Measurements from ENCODE around the gene PRKN. TPM values are rescaled to one million over a fixed set of nuclear protein-coding genes. Genes with fewer than 3 reads are reported as not detected.

PRKN gene
- total RNA-seq, 2 donors from 2014 or later = 3.3 to 4.8 TPM

- no peaks in the 10 kb centered on the region for H3K9me3 Mint-ChIP-seq
- no peaks in the 10 kb centered on the region for H3K36me3 Mint-ChIP-seq (ENCODE audit: low read depth)
- no peak overlapping the region for H3K27ac Mint-ChIP-seq
Observed at GRCh38 chr6:162157167-162157870, 570.2 kb downstream of the PRKN start.

GRCh38 chr6:162156146-162156545 is 571.4 kb downstream of the PRKN start:
- no peaks in the 10 kb centered on the region for H3K4me1 Mint-ChIP-seq
- H3K4me3 Mint-ChIP-seq = no peak overlapping the region
- H3K27me3 Mint-ChIP-seq (ENCODE audit: insufficient read depth) = no peaks in the 10 kb centered on the region
- 87 to 94% methylated on average over 1 to 2 of the region's 2 CpGs for WGBS, 2 experiments (ENCODE audit: insufficient coverage in 1 of 2, insufficient read length in 1 of 2)
- H3K27ac Mint-ChIP-seq = no peak overlapping the region
- Histone ChIP-seq H3K9me3 (ENCODE audit: control insufficient read depth, low read length) (no peaks in the 10 kb centered on the region), H3K36me3 (ENCODE audit: control insufficient read depth, insufficient read depth, low read length) (no peaks in the 10 kb centered on the region), H3K4me1 (ENCODE audit: control insufficient read depth, insufficient read depth, low read length) (no peaks in the 10 kb centered on the region), H3K27ac (ENCODE audit: low read depth, low read length) (no peak overlapping the region), H3K4me3 (ENCODE audit: low read length) (no peak overlapping the region), H3K9ac (ENCODE audit: extremely low read depth, low read length, poor library complexity, severe bottlenecking) (no peak overlapping the region), H3K27me3 (ENCODE audit: control insufficient read depth, insufficient read depth, low read length, poor library complexity, severe bottlenecking) (no peaks in the 10 kb centered on the region)
- DNase-seq = no peak
- H3K36me3 Mint-ChIP-seq (ENCODE audit: low read depth) = no peaks in the 10 kb centered on the region
- H3K9me3 Mint-ChIP-seq = no peaks in the 10 kb centered on the region
- TF ChIP-seq, protein P1, sequence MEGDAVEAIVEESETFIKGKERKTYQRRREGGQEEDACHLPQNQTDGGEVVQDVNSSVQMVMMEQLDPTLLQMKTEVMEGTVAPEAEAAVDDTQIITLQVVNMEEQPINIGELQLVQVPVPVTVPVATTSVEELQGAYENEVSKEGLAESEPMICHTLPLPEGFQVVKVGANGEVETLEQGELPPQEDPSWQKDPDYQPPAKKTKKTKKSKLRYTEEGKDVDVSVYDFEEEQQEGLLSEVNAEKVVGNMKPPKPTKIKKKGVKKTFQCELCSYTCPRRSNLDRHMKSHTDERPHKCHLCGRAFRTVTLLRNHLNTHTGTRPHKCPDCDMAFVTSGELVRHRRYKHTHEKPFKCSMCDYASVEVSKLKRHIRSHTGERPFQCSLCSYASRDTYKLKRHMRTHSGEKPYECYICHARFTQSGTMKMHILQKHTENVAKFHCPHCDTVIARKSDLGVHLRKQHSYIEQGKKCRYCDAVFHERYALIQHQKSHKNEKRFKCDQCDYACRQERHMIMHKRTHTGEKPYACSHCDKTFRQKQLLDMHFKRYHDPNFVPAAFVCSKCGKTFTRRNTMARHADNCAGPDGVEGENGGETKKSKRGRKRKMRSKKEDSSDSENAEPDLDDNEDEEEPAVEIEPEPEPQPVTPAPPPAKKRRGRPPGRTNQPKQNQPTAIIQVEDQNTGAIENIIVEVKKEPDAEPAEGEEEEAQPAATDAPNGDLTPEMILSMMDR (conservative IDR thresholded peaks at IDR 0.05) = no peak

More at GRCh38 chr6:162157167-162157870, 570.2 kb downstream of the PRKN start:
- no peak overlapping the region for H3K4me3 Mint-ChIP-seq
- H3K4me3 ChIP-seq (ENCODE audit: low read length) = no peak overlapping the region
- no peaks in the 10 kb centered on the region for H3K4me1 ChIP-seq (ENCODE audit: control insufficient read depth, insufficient read depth, low read length)
- 56 to 88% methylated on average over 1 to 3 of the region's 3 CpGs for WGBS, 2 experiments (ENCODE audit: insufficient coverage in 1 of 2, insufficient read length in 1 of 2)
- TF ChIP-seq, protein P1 (conservative IDR thresholded peaks at IDR 0.05) = no peak
- H3K9ac ChIP-seq (ENCODE audit: extremely low read depth, low read length, poor library complexity, severe bottlenecking) = no peak overlapping the region
- H3K27me3 ChIP-seq (ENCODE audit: control insufficient read depth, insufficient read depth, low read length, poor library complexity, severe bottlenecking) = no peaks in the 10 kb centered on the region
- no peak overlapping the region for H3K27ac ChIP-seq (ENCODE audit: low read depth, low read length)
- no peaks in the 10 kb centered on the region for H3K27me3 Mint-ChIP-seq (ENCODE audit: insufficient read depth)
- H3K4me1 Mint-ChIP-seq = no peaks in the 10 kb centered on the region
- no peak for DNase-seq
- no peaks in the 10 kb centered on the region for H3K36me3 ChIP-seq (ENCODE audit: control insufficient read depth, insufficient read depth, low read length)
- H3K9me3 ChIP-seq (ENCODE audit: control insufficient read depth, low read length) = no peaks in the 10 kb centered on the region

DNA sequence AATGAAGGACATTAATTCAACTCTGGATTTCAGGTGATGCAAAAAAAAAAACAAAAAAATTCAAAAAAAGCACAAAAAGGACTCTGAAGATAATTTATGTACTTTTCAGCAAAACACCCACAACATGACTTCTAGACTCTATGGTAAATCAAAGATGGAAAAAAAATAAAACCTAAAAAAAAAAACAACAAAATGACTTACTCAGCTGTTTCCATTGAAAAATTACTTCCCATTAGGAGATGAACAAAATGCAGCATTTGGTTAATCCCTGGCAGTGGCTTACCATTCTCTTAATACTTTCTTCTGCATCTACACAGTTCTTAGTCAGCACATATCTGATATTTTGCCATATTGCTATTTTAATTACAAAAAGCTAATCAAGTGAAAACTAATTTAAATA is 572.6 kb downstream of the PRKN start:
- no peak for DNase-seq
- no peaks in the 10 kb centered on the region for H3K4me1 ChIP-seq (ENCODE audit: control insufficient read depth, insufficient read depth, low read length)
- H3K9me3 ChIP-seq (ENCODE audit: control insufficient read depth, low read length) = no peaks in the 10 kb centered on the region
- no peaks in the 10 kb centered on the region for H3K36me3 ChIP-seq (ENCODE audit: control insufficient read depth, insufficient read depth, low read length)
- H3K27ac ChIP-seq (ENCODE audit: low read depth, low read length) = no peak overlapping the region
- TF ChIP-seq, protein P1 (conservative IDR thresholded peaks at IDR 0.05) = no peak
- no peak overlapping the region for H3K9ac ChIP-seq (ENCODE audit: extremely low read depth, low read length, poor library complexity, severe bottlenecking)
- no peaks in the 10 kb centered on the region for H3K9me3 Mint-ChIP-seq
- H3K27me3 Mint-ChIP-seq (ENCODE audit: insufficient read depth) = no peaks in the 10 kb centered on the region
- H3K27me3 ChIP-seq (ENCODE audit: control insufficient read depth, insufficient read depth, low read length, poor library complexity, severe bottlenecking) = no peaks in the 10 kb centered on the region
- H3K4me3 ChIP-seq (ENCODE audit: low read length) = no peak overlapping the region
- H3K4me3 Mint-ChIP-seq = no peak overlapping the region
- H3K27ac Mint-ChIP-seq = no peak overlapping the region
- no peaks in the 10 kb centered on the region for H3K36me3 Mint-ChIP-seq (ENCODE audit: low read depth)
- no peaks in the 10 kb centered on the region for H3K4me1 Mint-ChIP-seq

Data from endodermal cell (in vitro differentiated cells).